ENCODE measurements around the gene RMND5B. TPM values are rescaled to one million over a fixed set of nuclear protein-coding genes. Genes with fewer than 3 reads are reported as not detected.
A peak's percentile ranks its signal among the peaks of the same experiment; 100 is the strongest.

Gene RMND5B
- total RNA-seq, 3 donors from 2014 or later (not counting 1 experiment from before 2014, with no cell fraction given), result 9.2 to 12.7 (median 9.5) TPM

DNA sequence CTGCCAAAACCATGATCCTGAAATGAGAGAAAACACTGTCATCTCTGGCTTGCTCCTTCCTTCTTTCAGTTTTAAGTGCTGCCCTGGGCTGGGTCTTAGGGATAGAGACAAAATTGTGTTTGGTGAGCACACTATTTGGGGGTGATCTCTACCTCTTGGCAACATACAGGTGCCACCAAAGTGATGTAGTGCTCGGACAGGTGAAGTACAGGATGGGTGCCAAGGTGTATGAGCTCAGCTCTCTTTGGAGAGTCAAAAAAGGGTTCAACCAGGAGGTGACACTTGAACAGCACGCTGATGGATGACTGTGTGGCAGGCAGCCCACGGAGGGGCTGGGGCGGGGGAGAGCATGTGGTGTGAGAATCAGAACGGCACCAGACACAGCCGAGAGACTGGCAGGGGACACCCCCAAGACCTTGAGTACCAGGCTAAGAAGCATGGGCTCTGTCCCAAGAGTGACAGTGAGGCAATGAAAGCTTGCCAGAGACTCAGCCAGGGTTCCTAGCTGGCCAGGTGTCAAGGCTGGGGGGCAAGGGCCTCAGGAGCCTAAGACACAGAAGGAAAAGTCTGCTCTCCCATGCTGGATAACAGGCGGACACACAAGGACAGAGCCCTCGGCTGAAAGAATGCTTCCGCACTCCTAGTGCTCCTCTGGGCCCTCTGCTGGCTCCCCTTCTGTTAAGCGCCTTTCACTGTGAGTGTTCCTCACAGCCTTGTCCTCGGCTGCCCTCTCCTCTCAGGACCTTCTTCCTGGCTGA lies 20.3 kb downstream of the RMND5B start:
- Mint-ChIP-seq H3K27ac (peak overlapping the region in 1 of 2 donors; percentile 63), H3K4me1 (peaks cover 19 to 23% of the 10 kb centered on the region in 2 donors), H3K9me3 (no peaks in the 10 kb centered on the region), H3K36me3 (peaks cover 6% of the 10 kb centered on the region), H3K27me3 (ENCODE audit: low read depth in 2 of 2) (no peaks in the 10 kb centered on the region), H3K4me3 (peak overlapping the region; percentile 56)
- Histone ChIP-seq H3K27ac (ENCODE audit: low read length) (no peak overlapping the region), H3K4me1 (ENCODE audit: control insufficient read depth, insufficient read depth, low read length) (peaks cover 20% of the 10 kb centered on the region), H3K27me3 (ENCODE audit: control insufficient read depth, insufficient read depth, low read length) (no peaks in the 10 kb centered on the region), H3K4me3 (ENCODE audit: low read length) (no peak overlapping the region), H3K36me3 (ENCODE audit: control insufficient read depth, insufficient read depth, low read length) (peaks cover 49% of the 10 kb centered on the region), H3K9me3 (ENCODE audit: control insufficient read depth, insufficient read depth, low read length) (no peaks in the 10 kb centered on the region)
- intact Hi-C loops (cut with micrococcal nuclease), result no loop called here
- WGBS (ENCODE audit: insufficient coverage), result 95% methylated on average over 11 of the region's 11 CpGs
- DNase-seq (no peak), ATAC-seq (no peak)
- TF ChIP-seq, protein P1, sequence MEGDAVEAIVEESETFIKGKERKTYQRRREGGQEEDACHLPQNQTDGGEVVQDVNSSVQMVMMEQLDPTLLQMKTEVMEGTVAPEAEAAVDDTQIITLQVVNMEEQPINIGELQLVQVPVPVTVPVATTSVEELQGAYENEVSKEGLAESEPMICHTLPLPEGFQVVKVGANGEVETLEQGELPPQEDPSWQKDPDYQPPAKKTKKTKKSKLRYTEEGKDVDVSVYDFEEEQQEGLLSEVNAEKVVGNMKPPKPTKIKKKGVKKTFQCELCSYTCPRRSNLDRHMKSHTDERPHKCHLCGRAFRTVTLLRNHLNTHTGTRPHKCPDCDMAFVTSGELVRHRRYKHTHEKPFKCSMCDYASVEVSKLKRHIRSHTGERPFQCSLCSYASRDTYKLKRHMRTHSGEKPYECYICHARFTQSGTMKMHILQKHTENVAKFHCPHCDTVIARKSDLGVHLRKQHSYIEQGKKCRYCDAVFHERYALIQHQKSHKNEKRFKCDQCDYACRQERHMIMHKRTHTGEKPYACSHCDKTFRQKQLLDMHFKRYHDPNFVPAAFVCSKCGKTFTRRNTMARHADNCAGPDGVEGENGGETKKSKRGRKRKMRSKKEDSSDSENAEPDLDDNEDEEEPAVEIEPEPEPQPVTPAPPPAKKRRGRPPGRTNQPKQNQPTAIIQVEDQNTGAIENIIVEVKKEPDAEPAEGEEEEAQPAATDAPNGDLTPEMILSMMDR (IDR thresholded peaks at IDR 0.05), result no peak

DNA sequence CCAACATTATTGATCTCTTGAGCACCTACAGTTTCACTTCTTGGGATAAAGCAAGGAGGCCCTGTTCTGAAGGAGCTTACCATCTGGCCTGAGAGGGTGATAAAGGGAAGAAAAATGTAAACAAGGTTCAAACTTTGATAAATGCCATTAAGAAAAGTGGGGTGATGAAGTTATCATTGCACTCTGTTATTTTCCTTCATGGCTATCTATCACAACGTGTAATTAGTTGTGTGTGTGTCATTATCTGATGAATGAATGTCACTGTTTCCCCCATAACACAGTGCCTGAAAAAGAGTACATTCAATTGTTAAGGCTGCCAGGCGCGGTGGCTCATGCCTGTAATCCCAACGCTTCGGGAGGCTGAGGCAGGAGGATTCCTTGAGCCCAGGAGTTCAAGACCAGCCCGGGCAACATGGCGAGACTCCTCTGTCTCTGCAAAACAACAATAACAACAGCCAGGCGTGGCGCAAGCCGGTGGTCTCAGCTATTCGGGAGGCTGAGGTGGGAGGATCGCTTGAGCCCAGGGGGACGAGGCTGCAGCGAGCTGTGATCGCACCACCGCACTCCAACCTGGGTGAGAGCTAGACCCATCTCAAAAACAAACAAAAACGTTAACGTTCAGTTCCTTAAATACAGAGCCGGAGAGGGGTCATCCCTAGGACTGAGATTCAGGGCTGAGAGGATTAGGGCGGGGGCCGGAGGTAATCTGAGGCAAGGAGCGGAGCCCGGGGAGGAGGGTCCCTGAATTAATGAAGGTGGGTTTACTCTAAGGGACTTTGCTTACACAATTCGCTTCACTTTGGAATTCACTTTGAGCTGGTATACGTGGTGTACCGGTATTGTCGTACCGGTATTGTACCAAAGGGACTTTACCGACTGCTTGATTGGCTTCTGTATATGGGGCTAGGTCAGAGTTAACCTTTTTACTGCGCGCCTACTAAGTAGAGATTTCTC lies 22.0 kb downstream of the RMND5B start:
- H3K36me3 ChIP-seq (ENCODE audit: control insufficient read depth, insufficient read depth, low read length), result peaks cover 37% of the 10 kb centered on the region
- H3K27ac Mint-ChIP-seq, result peak overlapping the region; percentile 89 to 93
- no peaks in the 10 kb centered on the region for H3K27me3 ChIP-seq (ENCODE audit: control insufficient read depth, insufficient read depth, low read length)
- H3K4me3 ChIP-seq (ENCODE audit: low read length), result peak overlapping the region; percentile 54
- H3K4me1 Mint-ChIP-seq, result peaks cover 19 to 23% of the 10 kb centered on the region in 2 donors
- WGBS (ENCODE audit: insufficient coverage), result 58% methylated on average over 30 of the region's 31 CpGs
- TF ChIP-seq, protein P1 (IDR thresholded peaks at IDR 0.05), result no peak
- H3K9me3 ChIP-seq (ENCODE audit: control insufficient read depth, insufficient read depth, low read length), result no peaks in the 10 kb centered on the region
- ATAC-seq (no peak), DNase-seq (no peak)
- no peak overlapping the region for H3K27ac ChIP-seq (ENCODE audit: low read length)
- H3K36me3 Mint-ChIP-seq, result peaks cover 6% of the 10 kb centered on the region
- H3K27me3 Mint-ChIP-seq (ENCODE audit: low read depth in 2 of 2), result no peaks in the 10 kb centered on the region
- H3K4me3 Mint-ChIP-seq, result peak overlapping the region; percentile 98
- intact Hi-C loops (cut with micrococcal nuclease), result loop anchor here (2.0 kb wide), 1 partner anchor 38 kb away; no protein-coding TSS in a partner anchor
- no peaks in the 10 kb centered on the region for H3K9me3 Mint-ChIP-seq
- H3K4me1 ChIP-seq (ENCODE audit: control insufficient read depth, insufficient read depth, low read length), result peaks cover 20% of the 10 kb centered on the region

DNA sequence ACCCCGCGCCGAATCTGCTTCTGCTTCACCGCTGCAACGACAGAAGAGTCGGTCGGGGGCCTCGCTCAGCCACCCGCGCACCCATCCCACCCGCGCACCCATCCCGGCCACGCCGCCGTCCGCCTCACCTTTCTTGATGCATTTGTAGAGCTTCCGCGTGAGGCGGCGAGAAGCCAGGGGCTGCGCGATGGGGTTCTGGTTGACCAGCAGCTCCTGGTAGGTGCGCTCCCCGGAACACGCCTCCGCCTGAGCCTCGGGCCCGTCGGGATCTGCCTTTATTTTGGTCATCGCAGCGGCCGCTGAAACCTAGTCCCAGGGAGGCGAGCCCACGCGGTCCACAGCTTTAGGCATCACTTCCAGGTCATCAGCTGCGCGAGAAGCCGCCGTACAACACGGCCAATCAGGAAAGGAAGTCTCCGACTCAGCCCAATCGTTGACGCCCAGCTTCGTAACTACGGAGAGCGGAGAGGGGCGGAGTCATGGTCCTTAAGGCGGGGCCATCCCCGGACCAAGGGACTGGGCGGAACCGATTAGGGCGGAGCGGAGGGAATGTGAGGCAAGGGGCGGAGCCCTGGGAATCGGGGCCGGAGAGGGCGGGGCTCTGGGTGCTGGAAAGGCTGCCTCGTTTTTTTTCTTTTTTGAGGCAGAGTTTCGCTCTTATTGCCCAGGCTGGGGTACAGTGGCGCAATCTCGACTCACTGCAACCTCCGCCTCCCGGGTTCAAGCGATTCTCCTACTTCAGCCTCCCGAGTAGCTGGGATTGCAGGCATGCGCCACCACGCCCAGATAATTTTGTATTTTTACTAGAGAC lies 22.9 kb downstream of the RMND5B start, which contains the start of gene NHP2:
Gene NHP2, minus strand, starts transcription at position 356 of the 811 bp plus-strand sequence. Its CDS starts 68 bp downstream, at position 288.
- WGBS (ENCODE audit: insufficient coverage), result 2% methylated on average over 68 of the region's 68 CpGs
- TF ChIP-seq, protein P1 (IDR thresholded peaks at IDR 0.05), result no peak
- peak within 1 kb of the TSS; percentile 98 for H3K4me3 Mint-ChIP-seq
- peak within 1 kb of the TSS; percentile 89 to 93 for H3K27ac Mint-ChIP-seq
- DNase-seq, result peak; percentile 92 to 99
- Histone ChIP-seq H3K4me1 (ENCODE audit: control insufficient read depth, insufficient read depth, low read length) (peaks cover 20% of the 10 kb centered on the region), H3K9me3 (ENCODE audit: control insufficient read depth, insufficient read depth, low read length) (no peaks in the 10 kb centered on the region), H3K4me3 (ENCODE audit: low read length) (peak within 1 kb of the TSS; percentile 54), H3K27me3 (ENCODE audit: control insufficient read depth, insufficient read depth, low read length) (no peaks in the 10 kb centered on the region), H3K27ac (ENCODE audit: low read length) (peak within 1 kb of the TSS; percentile 11), H3K36me3 (ENCODE audit: control insufficient read depth, insufficient read depth, low read length) (peaks cover 28% of the 10 kb centered on the region)
- peaks cover 19 to 23% of the 10 kb centered on the region in 2 donors for H3K4me1 Mint-ChIP-seq
- H3K27me3 Mint-ChIP-seq (ENCODE audit: low read depth in 2 of 2), result no peaks in the 10 kb centered on the region
- no peaks in the 10 kb centered on the region for H3K9me3 Mint-ChIP-seq
- H3K36me3 Mint-ChIP-seq, result no peaks in the 10 kb centered on the region
- peak; percentile 98 to 100 (median 99) for ATAC-seq
- intact Hi-C loops (cut with micrococcal nuclease), result loop anchor here (2.0 kb wide), 1 partner anchor 39 kb away; no protein-coding TSS in a partner anchor

Measured in natural killer cell (primary cell).